Parathyroid adenoma (tissue), 2 donors: ENCODE measurements around the gene PPFIA2.
"Not testable (repeated sequence)": the region's sequence is repeated elsewhere in the genome, so short reads cannot be mapped to it uniquely, and the experiment has no call there.

ENCODE experiments used
- H2AFZ ChIP-seq: fragments of 300-600 bp; sonication (generic); one replicate; pipeline ENCODE4 v1.7.0; 2017; ENCODE audit warnings: antibody characterized with exemption, mild to moderate bottlenecking
- H3K27ac ChIP-seq: fragments of 300-600 bp; sonication (generic); one replicate; pipeline ENCODE4 v1.7.0; 2017
- H3K27me3 ChIP-seq: fragments of 300-600 bp; sonication (generic); one replicate; pipeline ENCODE4 v1.7.0; 2017; ENCODE audit warnings: low read length; ENCODE audit not compliant: control insufficient read depth, insufficient read depth
- H3K36me3 ChIP-seq: fragments of 300-600 bp; sonication (generic); one replicate; pipeline ENCODE4 v1.7.0; 2017; ENCODE audit warnings: low read length; ENCODE audit not compliant: control insufficient read depth, insufficient read depth
- H3K4me1 ChIP-seq: fragments of 300-600 bp; sonication (generic); one replicate; pipeline ENCODE4 v1.7.0; 2017; ENCODE audit warnings: control low read depth
- H3K4me2 ChIP-seq: fragments of 300-600 bp; sonication (generic); one replicate; pipeline ENCODE4 v1.7.0; 2017; ENCODE audit warnings: low read length
- H3K4me3 ChIP-seq: fragments of 300-600 bp; sonication (generic); one replicate; pipeline ENCODE4 v1.7.0; 2017; ENCODE audit warnings: low read depth, low read length
- H3K79me2 ChIP-seq: fragments of 300-600 bp; sonication (generic); one replicate; pipeline ENCODE4 v1.7.0; 2017; ENCODE audit warnings: control low read depth
- H3K9ac ChIP-seq: fragments of 300-600 bp; sonication (generic); one replicate; pipeline ENCODE4 v1.7.0; 2017; ENCODE audit warnings: mild to moderate bottlenecking
- H3K9me3 ChIP-seq: fragments of 300-600 bp; sonication (generic); one replicate; pipeline ENCODE4 v1.7.0; 2017; ENCODE audit warnings: low read length; ENCODE audit not compliant: control insufficient read depth
- TF ChIP-seq, protein P1 (sequence below): fragments of 300-600 bp; sonication (generic); IDR thresholded peaks from one replicate; pipeline ENCODE4 v1.7.0; 2017; ENCODE audit warnings: antibody characterized with exemption, mild to moderate bottlenecking
- donor health status: primary hyperparathyroidism.

PPFIA2 gene

DNA sequence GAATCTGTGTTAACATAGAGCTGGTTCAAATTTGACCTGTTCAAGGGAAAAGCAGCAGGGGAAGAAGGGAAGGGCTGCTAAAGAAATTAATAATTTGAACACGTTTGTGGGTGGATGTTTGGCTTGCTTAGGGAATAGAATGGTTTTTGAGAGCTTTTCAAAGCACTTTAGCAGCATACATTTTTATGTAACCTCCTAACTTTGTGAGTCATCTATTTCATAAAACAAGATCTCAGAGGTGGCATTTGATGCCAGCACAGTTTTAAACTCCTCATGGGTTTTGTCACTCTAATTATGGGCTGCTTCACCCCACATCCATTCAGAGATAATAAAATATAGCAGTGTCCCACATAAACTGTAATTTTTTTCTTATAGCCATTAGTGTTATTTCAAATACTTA lies 537.5 kb downstream of the PPFIA2 start:
- H3K4me2 ChIP-seq: no peak overlapping the region
- no peaks in the 10 kb centered on the region for H3K27me3 ChIP-seq
- no peaks in the 10 kb centered on the region for H3K79me2 ChIP-seq
- H3K9me3 ChIP-seq: no peaks in the 10 kb centered on the region
- no peaks in the 10 kb centered on the region for H3K4me1 ChIP-seq
- no peak overlapping the region for H3K27ac ChIP-seq
- no peaks in the 10 kb centered on the region for H3K36me3 ChIP-seq
- H3K9ac ChIP-seq: no peak overlapping the region
- TF ChIP-seq, protein P1, sequence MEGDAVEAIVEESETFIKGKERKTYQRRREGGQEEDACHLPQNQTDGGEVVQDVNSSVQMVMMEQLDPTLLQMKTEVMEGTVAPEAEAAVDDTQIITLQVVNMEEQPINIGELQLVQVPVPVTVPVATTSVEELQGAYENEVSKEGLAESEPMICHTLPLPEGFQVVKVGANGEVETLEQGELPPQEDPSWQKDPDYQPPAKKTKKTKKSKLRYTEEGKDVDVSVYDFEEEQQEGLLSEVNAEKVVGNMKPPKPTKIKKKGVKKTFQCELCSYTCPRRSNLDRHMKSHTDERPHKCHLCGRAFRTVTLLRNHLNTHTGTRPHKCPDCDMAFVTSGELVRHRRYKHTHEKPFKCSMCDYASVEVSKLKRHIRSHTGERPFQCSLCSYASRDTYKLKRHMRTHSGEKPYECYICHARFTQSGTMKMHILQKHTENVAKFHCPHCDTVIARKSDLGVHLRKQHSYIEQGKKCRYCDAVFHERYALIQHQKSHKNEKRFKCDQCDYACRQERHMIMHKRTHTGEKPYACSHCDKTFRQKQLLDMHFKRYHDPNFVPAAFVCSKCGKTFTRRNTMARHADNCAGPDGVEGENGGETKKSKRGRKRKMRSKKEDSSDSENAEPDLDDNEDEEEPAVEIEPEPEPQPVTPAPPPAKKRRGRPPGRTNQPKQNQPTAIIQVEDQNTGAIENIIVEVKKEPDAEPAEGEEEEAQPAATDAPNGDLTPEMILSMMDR: no peak
- no peak overlapping the region for H3K4me3 ChIP-seq
- no peak overlapping the region for H2AFZ ChIP-seq

DNA sequence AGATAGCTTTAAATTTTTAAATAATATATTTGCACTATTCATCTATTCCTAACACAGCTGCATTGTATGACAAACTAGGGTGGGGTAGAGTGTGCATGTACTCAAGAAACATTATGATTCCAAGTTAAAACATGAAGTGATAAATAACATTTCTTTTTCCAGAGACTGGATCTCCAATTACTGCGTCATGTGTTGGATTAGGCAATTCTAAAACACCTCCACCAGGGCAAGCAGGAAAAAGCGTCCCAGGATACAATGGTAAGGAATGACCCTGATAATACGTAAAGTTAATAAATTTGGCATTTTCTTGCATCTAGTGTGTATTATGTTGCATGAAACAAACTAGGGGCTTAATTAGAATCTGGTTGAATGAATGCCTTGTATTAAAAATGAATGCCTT lies 542.4 kb downstream of the PPFIA2 start:
- Histone ChIP-seq H3K4me1 (no peaks in the 10 kb centered on the region), H3K4me2 (no peak overlapping the region), H3K27ac (no peak overlapping the region), H2AFZ (no peak overlapping the region), H3K9me3 (no peaks in the 10 kb centered on the region), H3K4me3 (no peak overlapping the region), H3K9ac (no peak overlapping the region), H3K79me2 (no peaks in the 10 kb centered on the region), H3K36me3 (no peaks in the 10 kb centered on the region), H3K27me3 (no peaks in the 10 kb centered on the region)
- TF ChIP-seq, protein P1: no peak

DNA sequence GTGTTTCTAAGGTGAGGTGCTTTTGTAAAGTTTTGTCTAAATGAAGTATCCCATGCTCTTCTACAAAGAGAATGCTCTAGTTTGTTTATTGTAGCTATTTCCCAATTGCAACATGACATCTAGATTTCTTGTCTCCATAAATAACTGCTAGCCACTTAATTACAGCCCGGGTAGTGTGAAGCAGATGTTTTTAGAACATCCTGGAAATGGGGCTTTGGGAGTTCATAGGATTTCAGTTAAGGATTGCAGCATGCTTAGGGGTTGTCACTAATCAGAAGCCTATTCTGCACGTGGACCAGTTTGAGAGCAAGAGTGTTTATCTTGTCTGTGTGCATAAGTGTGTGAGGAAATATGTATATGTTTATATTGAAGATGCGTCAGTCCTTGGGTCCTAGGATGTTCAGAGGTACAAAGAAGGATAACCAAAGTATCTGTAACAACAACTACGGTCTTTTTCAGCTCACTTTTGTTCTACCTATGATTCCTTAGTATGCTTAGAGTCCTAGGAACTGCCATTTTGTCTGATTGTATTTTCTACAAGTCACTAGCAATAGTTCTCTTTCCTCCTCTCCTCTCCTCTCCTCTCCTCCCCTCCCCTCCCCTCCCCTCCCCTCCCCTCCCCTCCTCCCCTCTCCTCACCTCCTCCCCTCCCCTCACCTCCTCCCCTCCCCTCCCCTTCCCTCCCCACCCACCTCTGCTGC lies 546.0 kb downstream of the PPFIA2 start:
- H3K36me3 ChIP-seq: no peaks in the 10 kb centered on the region
- no peak overlapping the region for H2AFZ ChIP-seq
- no peaks in the 10 kb centered on the region for H3K9me3 ChIP-seq
- no peak overlapping the region for H3K4me3 ChIP-seq
- no peak overlapping the region for H3K27ac ChIP-seq
- H3K4me1 ChIP-seq: no peaks in the 10 kb centered on the region
- no peaks in the 10 kb centered on the region for H3K27me3 ChIP-seq
- H3K79me2 ChIP-seq: no peaks in the 10 kb centered on the region
- TF ChIP-seq, protein P1: no peak
- H3K9ac ChIP-seq: no peak overlapping the region
- H3K4me2 ChIP-seq: no peak overlapping the region

DNA sequence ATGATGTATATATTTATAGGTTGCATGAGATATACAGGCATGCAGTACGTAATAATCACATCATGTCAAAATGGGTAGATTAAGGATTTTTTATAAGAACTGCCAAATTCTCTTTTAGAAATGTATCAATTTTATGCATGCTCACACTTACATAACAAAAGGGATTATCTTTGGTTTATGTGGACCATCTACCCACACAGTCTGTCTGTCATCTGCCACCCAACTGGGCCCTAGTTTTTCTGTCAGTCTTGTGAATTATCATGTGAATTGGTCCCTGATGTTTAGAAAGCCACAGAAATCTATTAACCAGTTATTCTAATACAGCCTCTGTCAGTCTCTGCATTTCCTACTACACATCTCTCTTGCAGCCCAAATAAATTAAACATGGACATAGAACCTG lies 547.8 kb downstream of the PPFIA2 start:
- Histone ChIP-seq H3K9ac (no peak overlapping the region), H3K4me1 (no peaks in the 10 kb centered on the region), H3K27ac (no peak overlapping the region), H3K27me3 (no peaks in the 10 kb centered on the region), H2AFZ (no peak overlapping the region), H3K79me2 (no peaks in the 10 kb centered on the region), H3K4me2 (no peak overlapping the region), H3K36me3 (no peaks in the 10 kb centered on the region), H3K9me3 (no peaks in the 10 kb centered on the region), H3K4me3 (no peak overlapping the region)
- TF ChIP-seq, protein P1: no peak

DNA sequence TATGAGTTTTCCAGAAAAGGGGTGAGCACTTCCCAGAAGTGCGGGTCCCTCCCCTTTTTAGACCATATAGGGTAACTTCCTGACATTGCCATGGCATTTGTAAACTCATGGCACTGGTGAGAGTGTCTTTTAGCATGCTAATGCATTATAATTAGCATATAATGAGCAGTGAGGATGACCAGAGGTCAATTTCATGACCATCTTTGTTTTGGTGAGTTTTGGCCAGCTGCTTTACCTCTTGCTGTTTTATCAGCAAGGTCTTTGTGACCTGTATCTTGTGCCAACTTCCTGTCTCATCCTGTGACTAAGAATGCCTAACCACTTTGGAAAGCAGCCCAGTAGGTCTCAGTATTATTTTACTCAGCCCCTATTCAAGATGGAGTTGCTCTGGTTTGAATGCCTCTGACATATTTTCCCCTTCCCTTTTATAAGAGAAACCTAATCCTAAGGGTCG lies 549.4 kb downstream of the PPFIA2 start:
- H3K27ac ChIP-seq: not testable (repeated sequence)

More for the DNA sequence above, 549.4 kb downstream of the PPFIA2 start:
- H3K9me3 ChIP-seq, H3K4me1 ChIP-seq, H3K9ac ChIP-seq, H3K79me2 ChIP-seq, H3K4me3 ChIP-seq, H3K36me3 ChIP-seq, H3K27me3 ChIP-seq, H2AFZ ChIP-seq, H3K4me2 ChIP-seq: not testable (repeated sequence)
